NCI-H2107 (cell line): ENCODE results near the gene COL4A1.
A peak's percentile ranks its signal among the peaks of the same experiment; 100 is the strongest.

Experiments used
- DNase-seq: peaks from one replicate; lab custom pipeline; 2025; lab: John Stamatoyannopoulos, UW

COL4A1 gene

GRCh38 chr13:110109910-110110309 lies 197.0 kb downstream of the COL4A1 start:
- no peak for DNase-seq

GRCh38 chr13:110109140-110109783 lies 197.7 kb downstream of the COL4A1 start:
- DNase-seq = no peak

DNA sequence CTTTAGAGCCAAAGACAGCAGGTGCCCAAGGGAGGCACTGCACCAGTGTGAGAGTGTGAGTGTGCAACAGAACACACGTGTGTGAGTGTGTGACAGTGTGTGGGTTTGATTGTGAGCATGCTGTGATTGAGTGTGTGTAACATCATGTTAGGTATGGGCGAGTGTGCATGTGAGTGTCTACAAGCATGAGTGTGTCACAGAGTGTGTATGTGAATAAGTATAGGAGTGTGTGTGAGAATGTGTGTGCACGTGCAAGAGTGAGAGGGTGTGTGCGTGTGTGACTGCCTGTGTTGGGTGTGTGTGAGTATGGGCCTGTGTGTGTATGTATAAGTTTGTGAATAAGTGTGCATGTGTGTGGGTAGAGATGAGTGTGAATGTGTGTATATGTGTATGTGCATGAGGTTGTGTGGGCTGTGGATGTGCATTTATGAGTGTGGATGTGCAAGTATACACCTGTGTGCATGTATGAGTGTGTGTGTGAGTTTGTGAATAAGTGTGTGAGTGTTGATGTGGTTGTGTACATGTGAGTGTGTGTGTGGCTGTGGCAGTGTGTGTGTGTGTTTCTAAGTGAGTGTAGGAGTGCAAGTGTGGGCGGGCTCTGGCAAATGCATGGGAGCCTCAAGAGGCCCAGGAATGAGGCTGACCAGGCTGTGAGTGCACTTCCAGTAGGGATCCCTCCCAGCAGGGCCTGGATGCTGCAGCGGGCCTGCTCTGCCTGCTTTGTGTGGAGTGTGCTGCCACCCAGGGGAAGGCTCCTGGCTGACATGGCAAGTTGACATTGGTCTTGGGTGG lies 198.4 kb downstream of the COL4A1 start:
- peak; percentile 21 for DNase-seq

DNA sequence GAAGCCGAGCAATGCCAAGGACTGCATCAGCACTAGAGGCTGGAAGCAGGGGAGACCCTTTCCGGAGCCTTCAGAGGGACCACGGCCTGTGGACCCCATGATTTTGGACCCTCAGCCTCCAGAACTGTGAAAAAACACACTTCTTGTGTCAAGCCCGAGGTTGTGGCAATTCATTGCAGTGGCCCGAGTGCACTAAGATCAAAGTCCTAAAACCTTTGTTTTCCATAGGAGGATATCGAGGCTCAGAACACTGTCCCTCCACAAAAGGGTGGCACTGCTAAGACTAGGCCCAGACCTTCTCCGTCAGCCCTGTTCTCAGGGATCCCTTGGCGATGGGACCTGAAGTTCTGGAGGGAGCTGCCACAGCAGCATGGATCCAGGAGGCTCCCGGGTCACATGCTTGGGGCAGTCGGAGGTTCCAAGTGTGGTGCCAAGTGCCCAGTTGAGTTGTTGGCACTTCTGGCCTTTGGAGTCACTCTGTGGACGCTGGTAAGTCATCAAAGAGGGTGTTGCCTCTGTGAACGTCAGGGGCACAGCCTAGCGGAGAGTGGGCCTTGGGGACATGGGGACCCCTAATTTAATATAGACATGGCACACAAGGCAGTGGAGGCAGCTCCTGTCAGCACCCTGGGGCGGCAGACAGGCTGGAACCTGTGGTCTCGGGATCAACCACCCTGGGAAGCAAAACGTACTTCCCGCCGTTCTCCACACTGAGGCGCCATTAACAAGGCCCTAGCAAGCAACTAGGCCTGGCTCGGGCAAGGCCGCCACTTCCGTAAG lies 199.2 kb downstream of the COL4A1 start:
- DNase-seq = no peak

DNA sequence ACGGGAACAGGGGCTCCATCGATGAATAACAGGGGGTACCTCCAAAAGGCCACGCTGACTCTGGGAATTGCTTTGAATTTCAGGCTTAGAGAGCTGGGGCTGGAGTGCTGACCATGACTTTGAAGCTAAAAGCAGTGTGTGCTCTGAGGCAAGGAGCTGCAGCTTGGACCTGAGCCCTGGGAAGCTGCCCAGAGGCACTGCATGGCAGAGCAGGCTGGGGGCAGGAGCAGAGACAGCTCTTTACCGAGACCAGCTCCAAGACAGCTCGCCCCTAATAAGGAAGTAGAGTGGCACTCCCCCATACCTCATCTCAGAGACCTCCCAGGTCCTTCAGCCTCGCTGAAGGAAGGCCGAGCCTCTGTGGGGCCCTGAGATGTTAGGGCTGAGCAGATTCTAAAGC lies 200.2 kb downstream of the COL4A1 start:
- DNase-seq = no peak

DNA sequence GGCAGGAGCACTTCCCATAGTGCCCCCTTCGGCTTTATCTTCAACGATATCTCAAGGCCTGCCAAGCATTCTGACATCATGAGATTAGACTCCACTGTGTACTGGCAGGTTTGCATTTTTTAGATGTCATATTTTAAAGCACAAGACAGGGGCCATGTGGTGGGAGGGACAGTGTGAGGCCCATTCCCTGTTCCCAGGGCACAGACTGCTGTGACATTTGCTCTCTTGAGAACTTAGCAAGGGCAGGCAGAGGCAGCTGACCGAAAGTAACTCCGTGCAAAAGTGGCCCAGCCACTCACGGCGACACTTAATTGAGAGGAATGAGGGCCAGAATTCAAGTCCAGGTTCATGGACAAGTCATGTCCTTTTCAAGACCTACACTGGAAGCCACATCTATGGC lies 201.8 kb downstream of the COL4A1 start:
- DNase-seq = no peak

DNA sequence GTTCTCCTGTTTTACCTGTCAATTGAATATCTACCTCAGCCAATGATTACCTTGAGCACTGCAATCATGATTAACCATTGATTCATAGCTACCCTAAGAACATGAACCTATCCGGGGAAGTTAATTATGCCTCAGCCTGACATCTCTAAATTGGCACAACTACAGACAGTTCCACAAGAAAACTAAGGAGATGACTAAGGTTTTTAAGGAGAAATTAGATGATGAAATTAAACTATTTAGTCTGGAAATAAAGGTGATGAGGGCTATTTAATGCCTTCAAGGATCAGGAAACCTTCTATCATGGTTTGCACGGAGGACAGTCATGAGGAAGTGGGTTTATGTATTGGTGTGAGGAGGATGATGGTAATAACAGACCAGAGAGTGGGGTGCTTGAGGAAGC lies 203.4 kb downstream of the COL4A1 start:
- DNase-seq = no peak

- DNase-seq = no peak
These were observed 203.9 kb downstream of the COL4A1 start for GRCh38 chr13:110103026-110103425.

- no peak for DNase-seq
These were observed 204.9 kb downstream of the COL4A1 start for GRCh38 chr13:110102053-110102452.

DNA sequence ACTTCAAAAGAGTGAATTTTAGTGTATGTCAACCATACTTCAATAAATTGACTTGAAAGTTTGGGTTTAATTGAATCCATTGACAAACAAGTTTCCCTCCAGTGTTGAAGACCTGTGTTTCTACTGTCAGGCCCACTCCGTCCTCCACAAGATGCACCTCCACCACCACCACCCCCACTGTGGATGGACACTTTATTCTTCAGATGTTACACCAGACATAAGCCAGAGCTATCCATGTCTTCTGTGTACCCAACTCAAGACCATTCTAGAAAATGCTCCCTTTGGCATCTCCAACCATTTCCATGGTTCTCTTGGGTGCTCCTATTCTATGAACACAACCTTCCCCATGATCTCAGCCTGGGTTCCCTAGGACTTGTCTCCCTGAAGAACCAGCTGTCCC lies 207.0 kb downstream of the COL4A1 start:
- no peak for DNase-seq
